OCI-LY1 (cell line): ENCODE measurements around the gene OR52A1.

Source experiments
- EZH2 ChIP-seq: fragments of 200-600 bp; sonication (generic), shearing (Covaris generic); IDR thresholded peaks from 2 replicates; pipeline ENCODE4 v1.8.0; 2017; ENCODE audit warnings: borderline replicate concordance, mixed run types, mild to moderate bottlenecking, antibody characterized with exemption, low read length, moderate library complexity, mixed read lengths
- TF ChIP-seq, protein P1 (sequence below): fragments of 200-600 bp; sonication (generic), shearing (Covaris generic); IDR thresholded peaks from 2 replicates; pipeline ENCODE4 v1.5.1; 2017; ENCODE audit warnings: mild to moderate bottlenecking, antibody characterized with exemption, low read length, moderate library complexity, mixed read lengths

- no peak for TF ChIP-seq EZH2
- TF ChIP-seq, protein P1, sequence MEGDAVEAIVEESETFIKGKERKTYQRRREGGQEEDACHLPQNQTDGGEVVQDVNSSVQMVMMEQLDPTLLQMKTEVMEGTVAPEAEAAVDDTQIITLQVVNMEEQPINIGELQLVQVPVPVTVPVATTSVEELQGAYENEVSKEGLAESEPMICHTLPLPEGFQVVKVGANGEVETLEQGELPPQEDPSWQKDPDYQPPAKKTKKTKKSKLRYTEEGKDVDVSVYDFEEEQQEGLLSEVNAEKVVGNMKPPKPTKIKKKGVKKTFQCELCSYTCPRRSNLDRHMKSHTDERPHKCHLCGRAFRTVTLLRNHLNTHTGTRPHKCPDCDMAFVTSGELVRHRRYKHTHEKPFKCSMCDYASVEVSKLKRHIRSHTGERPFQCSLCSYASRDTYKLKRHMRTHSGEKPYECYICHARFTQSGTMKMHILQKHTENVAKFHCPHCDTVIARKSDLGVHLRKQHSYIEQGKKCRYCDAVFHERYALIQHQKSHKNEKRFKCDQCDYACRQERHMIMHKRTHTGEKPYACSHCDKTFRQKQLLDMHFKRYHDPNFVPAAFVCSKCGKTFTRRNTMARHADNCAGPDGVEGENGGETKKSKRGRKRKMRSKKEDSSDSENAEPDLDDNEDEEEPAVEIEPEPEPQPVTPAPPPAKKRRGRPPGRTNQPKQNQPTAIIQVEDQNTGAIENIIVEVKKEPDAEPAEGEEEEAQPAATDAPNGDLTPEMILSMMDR = no peak
These were observed 25.1 kb downstream of the OR52A1 start for GRCh38 chr11:5129457-5129877.
